K562 (cell line): Measurements from ENCODE around the gene ZFP62. TPM values are rescaled to one million over a fixed set of nuclear protein-coding genes. Genes with fewer than 3 reads are reported as not detected.

ENCODE experiments used
- ATF3 ChIP-seq, 2 experiments: fragments of 450-650 bp in 1 of 2; sonication (generic) in 1 of 2; formaldehyde crosslinking in 1 of 2; IDR thresholded peaks in 1 of 2; conservative IDR thresholded peaks in 1 of 2; 2 replicates each; pipeline versions ENCODE4 v1.6.1 to v1.8.1; 2016 to 2023; ENCODE audit warnings: mild to moderate bottlenecking in 2 of 2, moderate library complexity in 2 of 2, inconsistent platforms in 1 of 2, missing genetic modification reagents in 1 of 2
- CHCHD3 ChIP-seq: fragments of 250-450 bp; sonication (Bioruptor Pico); IDR thresholded peaks from 2 replicates; pipeline ENCODE4 v2.1.2; 2022; ENCODE audit warnings: mild to moderate bottlenecking
- E2F6 ChIP-seq, 2 experiments: IDR thresholded peaks; 2 replicates each; pipeline ENCODE4 v1.6.1; 2011; ENCODE audit warnings: borderline replicate concordance in 1 of 2, control low read depth in 1 of 2, low read depth in 1 of 2, low read length in 1 of 2, mild to moderate bottlenecking in 1 of 2, mixed read lengths in 1 of 2, moderate library complexity in 1 of 2; ENCODE audit not compliant: insufficient read depth in 1 of 2, insufficient read length in 1 of 2, poor library complexity in 1 of 2, severe bottlenecking in 1 of 2; ENCODE audit errors: extremely low read depth in 1 of 2
- FOS ChIP-seq: IDR thresholded peaks from 3 replicates; pipeline ENCODE4 v1.6.1; 2011; ENCODE audit not compliant: insufficient read length; ENCODE audit errors: extremely low read depth
- HINFP ChIP-seq: fragments of 450-650 bp; conservative IDR thresholded peaks from 2 replicates; pipeline ENCODE4 v1.6.1; 2016; ENCODE audit warnings: missing genetic modification characterization, low read depth, mild to moderate bottlenecking, control low read depth, missing compliant biosample characterization
- HNRNPLL ChIP-seq: fragments of 200-400 bp; formaldehyde crosslinking; IDR thresholded peaks from 2 replicates; pipeline ENCODE4 v1.6.1; 2017; ENCODE audit warnings: low read length, low read depth, mild to moderate bottlenecking; ENCODE audit not compliant: poor library complexity, severe bottlenecking
- MTA3 ChIP-seq: fragments of 450-650 bp; formaldehyde crosslinking; IDR thresholded peaks from 2 replicates; pipeline ENCODE4 v1.6.1; 2017; ENCODE audit warnings: mild to moderate bottlenecking, borderline replicate concordance
- PBX2 ChIP-seq, 2 experiments: IDR thresholded peaks in 1 of 2; conservative IDR thresholded peaks in 1 of 2; 2 replicates each; pipeline ENCODE4 v1.6.1; 2016; ENCODE audit warnings: low read depth in 2 of 2, mild to moderate bottlenecking in 1 of 2, missing compliant biosample characterization in 1 of 2, missing genetic modification characterization in 1 of 2, moderate library complexity in 1 of 2
- PML ChIP-seq: IDR thresholded peaks from 2 replicates; pipeline ENCODE4 v1.6.1; 2012; ENCODE audit warnings: low read length, inconsistent platforms
- RCOR1 ChIP-seq, 2 experiments: IDR thresholded peaks; 2 replicates each; pipeline ENCODE4 v1.6.1; 2012; ENCODE audit warnings: low read depth in 2 of 2, low read length in 2 of 2, borderline replicate concordance in 1 of 2, improper control_type of control experiment in 1 of 2
- RUNX1 ChIP-seq: sonication (generic); IDR thresholded peaks from 2 replicates; pipeline ENCODE4 v1.6.1; 2016; ENCODE audit warnings: antibody characterized with exemption, low read depth
- SMAD4 ChIP-seq: fragments of 250-450 bp; sonication (Bioruptor Pico); conservative IDR thresholded peaks from 2 replicates; pipeline ENCODE4 v1.8.0; 2021; ENCODE audit warnings: inconsistent platforms, mild to moderate bottlenecking, moderate library complexity
- SMARCE1 ChIP-seq: fragments of 450-650 bp; IDR thresholded peaks from 2 replicates; pipeline ENCODE4 v1.7.1; 2016; ENCODE audit warnings: mild to moderate bottlenecking
- TCF7 ChIP-seq: sonication (generic); IDR thresholded peaks from 2 replicates; pipeline ENCODE4 v1.6.1; 2016; ENCODE audit warnings: antibody characterized with exemption, borderline replicate concordance
- ZBTB5 ChIP-seq: fragments of 450-650 bp; IDR thresholded peaks from 2 replicates; pipeline ENCODE4 v1.6.1; 2017; ENCODE audit warnings: antibody characterized with exemption
- ZNF24 ChIP-seq: fragments of 450-650 bp; IDR thresholded peaks from 2 replicates; pipeline ENCODE4 v1.6.1; 2016
- ZNF586 ChIP-seq: fragments of 450-650 bp; formaldehyde crosslinking; conservative IDR thresholded peaks from 2 replicates; pipeline ENCODE4 v1.4.0; 2020; ENCODE audit warnings: mild to moderate bottlenecking, moderate library complexity
- ZNF764 ChIP-seq: fragments of 250-450 bp; sonication (Bioruptor Pico); IDR thresholded peaks from 2 replicates; pipeline ENCODE4 v1.4.0; 2020; ENCODE audit warnings: low read depth, mild to moderate bottlenecking, moderate library complexity
- polyA plus RNA-seq, 8 experiments: library from polyadenylated mRNA; depleted of rRNA in 4 of 8; stranded (reverse) in 5 of 8; unstranded in 3 of 8; fragments of >200 nt; fragmentation: Nextera tagmentation in 2 of 8; fragmentation: Illumina TruSeq in 1 of 8; extraction: Ambion mirVana in 2 of 8; extraction: Trizol in 1 of 8; gene quantifications; 2 replicates each; pipeline versions ENCODE4 v1.2.1 to v1.2.3, GENCODE V29; 2011 to 2014; ENCODE audit warnings: inconsistent platforms in 1 of 8, missing spikeins in 1 of 8
- total RNA-seq, 7 experiments: library from RNA; depleted of rRNA in 6 of 7; stranded (reverse); fragments of >200 nt in 6 of 7; fragmentation: Illumina TruSeq in 2 of 7; extraction: Trizol in 2 of 7; gene quantifications; 2 replicates each; pipeline versions ENCODE4 v1.2.1 to v1.2.3, GENCODE V29; 2011 to 2021; ENCODE audit warnings: low replicate concordance in 1 of 7

The ZFP62 gene
- total and polyA plus RNA-seq, 9 of the 15 experiments (the other 6 are each of a cell fraction or from before 2014, with no cell fraction given) = 12.2 to 37.5 (median 25.0) TPM

- no peak for TF ChIP-seq PBX2 (CRISPR knock-in tag; IDR thresholded peaks at IDR 0.05; ENCODE audit: low read depth)
- no peak for TF ChIP-seq PBX2 (tag; conservative IDR thresholded peaks at IDR 0.05; ENCODE audit: low read depth)
- no peak for TF ChIP-seq RUNX1
- TF ChIP-seq ZNF764 (CRISPR knock-in tag) = no peak
- TF ChIP-seq E2F6 (IDR thresholded peaks at IDR 0.05; ENCODE audit: borderline replicate concordance in 1 of 2, extremely low read depth in 1 of 2, insufficient read depth in 1 of 2, insufficient read length in 1 of 2, low read depth in 1 of 2, low read length in 1 of 2, poor library complexity in 1 of 2, severe bottlenecking in 1 of 2) = peak in 1 of 2 experiments; percentile 12
- no peak for TF ChIP-seq ZNF24
- no peak for TF ChIP-seq FOS
- TF ChIP-seq ZNF586 (CRISPR knock-in tag) = no peak
- 0 out of 2 replicates have a peak, but pooled peaks have one; percentile 11 for TF ChIP-seq SMARCE1
- no peak for TF ChIP-seq ZBTB5
- peak in 1 of 2 experiments; percentile 49; a peak in 3 of 4 replicates for TF ChIP-seq RCOR1 (IDR thresholded peaks at IDR 0.05; ENCODE audit: borderline replicate concordance in 1 of 2, low read depth in 2 of 2, low read length in 2 of 2)
- TF ChIP-seq SMAD4 = no peak
- TF ChIP-seq ATF3 (IDR thresholded peaks at IDR 0.05) = no peak
- TF ChIP-seq ATF3 (CRISPR knock-in tag; conservative IDR thresholded peaks at IDR 0.05) = 0 out of 2 replicates have a peak, but pooled peaks have one; percentile 44
- 0 out of 2 replicates have a peak, but pooled peaks have one; percentile 20 for TF ChIP-seq MTA3
- no peak; the same call in 1 of the 2 replicates for TF ChIP-seq PML
- no peak for TF ChIP-seq TCF7
- no peak for TF ChIP-seq HINFP (tag)
- no peak for TF ChIP-seq HNRNPLL
- no peak for TF ChIP-seq CHCHD3 (CRISPR knock-in tag)
Measured at GRCh38 chr5:180860273-180860886, 696 bp downstream of the ZFP62 start (continued).
